H1 (cell line): Measurements from ENCODE around the gene CCDC91. TPM values are rescaled to one million over a fixed set of nuclear protein-coding genes. Genes with fewer than 3 reads are reported as not detected.

ENCODE experiments used
- JUND ChIP-seq: IDR thresholded peaks from 2 replicates; pipeline ENCODE4 v1.6.1; 2011; ENCODE audit warnings: mild to moderate bottlenecking, improper control_type of control experiment, low read length
- PHF8 ChIP-seq: fragments of 200-600 bp; sonication (generic); conservative IDR thresholded peaks from 2 replicates; pipeline ENCODE4 v1.7.1; 2012; ENCODE audit warnings: low read depth, mild to moderate bottlenecking, inconsistent platforms, low read length, moderate library complexity
- POU5F1 ChIP-seq: IDR thresholded peaks from 2 replicates; pipeline ENCODE4 v1.6.1; 2011; ENCODE audit warnings: low read depth, mild to moderate bottlenecking, low read length, moderate library complexity
- RXRA ChIP-seq: IDR thresholded peaks from 2 replicates; pipeline ENCODE4 v1.6.1; 2011; ENCODE audit warnings: low read depth, mild to moderate bottlenecking, low read length, moderate library complexity; ENCODE audit not compliant: insufficient read depth
- SUZ12 ChIP-seq: fragments of 200-600 bp; sonication (generic); IDR thresholded peaks from 2 replicates; pipeline ENCODE4 v1.6.1; 2012; ENCODE audit warnings: mild to moderate bottlenecking, inconsistent platforms, low read length, moderate library complexity, mixed read lengths
- YY1 ChIP-seq: IDR thresholded peaks from 2 replicates; pipeline ENCODE4 v1.6.1; 2011; ENCODE audit warnings: low read depth, mild to moderate bottlenecking, low read length
- polyA plus RNA-seq, 7 experiments: library from polyadenylated mRNA; depleted of rRNA in 3 of 7; stranded (reverse) in 5 of 7; unstranded in 2 of 7; fragments of >200 nt in 5 of 7; fragments of 200-250 nt in 2 of 7; gene quantifications; 1 replicate in 5 of 7; 2 replicates in 1 of 7; 4 replicates in 1 of 7; pipeline versions ENCODE4 v1.2.1 to v1.2.3, GENCODE V29; 2011 to 2013; ENCODE audit warnings: missing spikeins in 2 of 7, mixed read lengths in 2 of 7
- total RNA-seq: library from RNA; stranded (reverse); fragmentation: NEBNext Ultra II Directional; extraction: Animal tissue kit (Norgen Biotek cat#: 25700); gene quantifications from 2 replicates; pipeline ENCODE4 v1.2.1, GENCODE V29; 2021
- TF ChIP-seq, protein P1 (sequence below): IDR thresholded peaks from 2 replicates; pipeline ENCODE4 v1.6.1; 2012; ENCODE audit warnings: inconsistent platforms

Gene CCDC91
- total and polyA plus RNA-seq, 2 of the 8 experiments (the other 6 are each of a cell fraction or from before 2014, with no cell fraction given) = 8.6 to 23.1 TPM

- TF ChIP-seq SUZ12 (no peak), PHF8 (no peak), POU5F1 (no peak), RXRA (no peak), YY1 (no peak), JUND (no peak)
- TF ChIP-seq, protein P1, sequence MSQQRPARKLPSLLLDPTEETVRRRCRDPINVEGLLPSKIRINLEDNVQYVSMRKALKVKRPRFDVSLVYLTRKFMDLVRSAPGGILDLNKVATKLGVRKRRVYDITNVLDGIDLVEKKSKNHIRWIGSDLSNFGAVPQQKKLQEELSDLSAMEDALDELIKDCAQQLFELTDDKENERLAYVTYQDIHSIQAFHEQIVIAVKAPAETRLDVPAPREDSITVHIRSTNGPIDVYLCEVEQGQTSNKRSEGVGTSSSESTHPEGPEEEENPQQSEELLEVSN = no peak
These were observed 100.0 kb downstream of the CCDC91 start (continued) for GRCh38 chr12:28290262-28290661.
